GM10248 (cell line): ENCODE measurements around the gene CD160.

Experiments used
- CTCF ChIA-PET: fragments of 300-600 bp; sonication (Branson Sonifier 250); formaldehyde crosslinking; extraction: SDS; loops from one replicate; lab custom pipeline; 2021; ENCODE audit warnings: antibody characterized with exemption; lab: Yijun Ruan, JAX
- POLR2A ChIA-PET: fragments of 350-650 bp; sonication (Branson Sonifier 250); formaldehyde crosslinking; extraction: SDS; loops from one replicate; lab custom pipeline; 2020; ENCODE audit warnings: antibody characterized with exemption; lab: Yijun Ruan, JAX
- DNase-seq: peaks from one replicate; pipeline ENCODE4 v3.0.0; 2012; ENCODE audit errors: extremely low spot score
- CTCF ChIP-seq: IDR thresholded peaks from 2 replicates; pipeline ENCODE4 v1.5.1; 2012; ENCODE audit warnings: mild to moderate bottlenecking, low read depth; ENCODE audit errors: extremely low read depth, missing control alignments, control extremely low read depth

The CD160 gene

GRCh38 chr1:145702052-145702451, 17.2 kb upstream of the CD160 start:
- ChIA-PET POLR2A (no interaction called here), CTCF (interaction anchor here (8.6 kb wide), 1 partner anchor 19 kb away, joined by 59 read pairs; no protein-coding TSS in a partner anchor)
- TF ChIP-seq CTCF = no peak
- no peak for DNase-seq

- ChIA-PET CTCF (interaction anchor here (0.9 to 8.6 kb wide), 2 partner anchors 18 to 23 kb away, joined by 3 to 59 read pairs; no protein-coding TSS in a partner anchor), POLR2A (no interaction called here)
- TF ChIP-seq CTCF = no peak
- no peak for DNase-seq
Observed at GRCh38 chr1:145702826-145703225, 16.5 kb upstream of the CD160 start.

GRCh38 chr1:145705622-145706021, 13.7 kb upstream of the CD160 start:
- ChIA-PET POLR2A (no interaction called here), CTCF (interaction anchor here (1.5 to 8.6 kb wide), 3 partner anchors 11 to 15 kb away, joined by 5 to 59 read pairs (median 5); partner anchors contain the start of gene CD160)
- no peak for TF ChIP-seq CTCF
- DNase-seq = no peak

- POLR2A ChIA-PET = no interaction called here
- CTCF ChIA-PET = interaction anchor here (8.6 kb wide), 1 partner anchor 15 kb away, joined by 59 read pairs; no protein-coding TSS in a partner anchor
- TF ChIP-seq CTCF = no peak
- no peak for DNase-seq
Observed at GRCh38 chr1:145706086-145706664, 13.1 kb upstream of the CD160 start.

GRCh38 chr1:145707183-145707867, 12.0 kb upstream of the CD160 start, which contains the start of gene PDZK1:
PDZK1 (minus strand) TSS chr1:145707368; CDS start chr1:145688021, 19,347 bp downstream.
- DNase-seq = no peak
- TF ChIP-seq CTCF = no peak
- ChIA-PET POLR2A (no interaction called here), CTCF (interaction anchor here (8.6 kb wide), 1 partner anchor 14 kb away, joined by 59 read pairs; no protein-coding TSS in a partner anchor)

GRCh38 chr1:145708063-145708462, 11.2 kb upstream of the CD160 start:
- TF ChIP-seq CTCF = no peak
- DNase-seq = peak; percentile 55
- CTCF ChIA-PET = interaction anchor here (1.2 to 8.6 kb wide), 3 partner anchors 8 to 13 kb away, joined by 3 to 59 read pairs (median 8); no protein-coding TSS in a partner anchor
- POLR2A ChIA-PET = no interaction called here
